HFFc6 (cell line): ENCODE measurements around the gene WRNIP1. TPM values are rescaled to one million over a fixed set of nuclear protein-coding genes. Genes with fewer than 3 reads are reported as not detected.

Experiments used
- DNase-seq: peaks from one replicate; pipeline ENCODE4 v3.0.0-alpha.2; 2018
- H3K27ac Mint-ChIP-seq: 2 replicates; pipeline ENCODE4 v1.8.0; 2020; ENCODE audit warnings: mild to moderate bottlenecking, mixed read lengths
- H3K27me3 Mint-ChIP-seq: 2 replicates; pipeline ENCODE4 v1.8.0; 2021; ENCODE audit warnings: mild to moderate bottlenecking, moderate library complexity, mixed read lengths; ENCODE audit not compliant: insufficient read depth
- H3K36me3 Mint-ChIP-seq: 2 replicates; pipeline ENCODE4 v1.8.0; 2021; ENCODE audit warnings: low read depth, mixed read lengths
- H3K4me1 Mint-ChIP-seq: 2 replicates; pipeline ENCODE4 v1.8.0; 2020; ENCODE audit warnings: low read depth, mixed read lengths
- H3K4me3 Mint-ChIP-seq: 2 replicates; pipeline ENCODE4 v1.8.0; 2020; ENCODE audit warnings: mild to moderate bottlenecking, moderate library complexity, mixed read lengths
- H3K9me3 Mint-ChIP-seq: 2 replicates; pipeline ENCODE4 v1.8.0; 2020; ENCODE audit warnings: mild to moderate bottlenecking, mixed read lengths
- total RNA-seq, 6 experiments: library from RNA; stranded (reverse); fragmentation: NEBNext Ultra II Directional; extraction: Animal tissue kit (Norgen Biotek cat#: 25700); gene quantifications; 2 replicates in 1 of 6; 3 replicates in 5 of 6; pipeline ENCODE4 v1.2.3, GENCODE V29; 2021
- TF ChIP-seq, protein P1 (sequence below): fragments of 200-600 bp; sonication (generic); IDR thresholded peaks from 2 replicates; pipeline ENCODE4 v1.5.0; 2021; ENCODE audit warnings: antibody characterized with exemption, mild to moderate bottlenecking

Gene WRNIP1
- total RNA-seq, 6 experiments from 2014 or later, result 31.9 to 40.4 (median 33.5) TPM

DNA sequence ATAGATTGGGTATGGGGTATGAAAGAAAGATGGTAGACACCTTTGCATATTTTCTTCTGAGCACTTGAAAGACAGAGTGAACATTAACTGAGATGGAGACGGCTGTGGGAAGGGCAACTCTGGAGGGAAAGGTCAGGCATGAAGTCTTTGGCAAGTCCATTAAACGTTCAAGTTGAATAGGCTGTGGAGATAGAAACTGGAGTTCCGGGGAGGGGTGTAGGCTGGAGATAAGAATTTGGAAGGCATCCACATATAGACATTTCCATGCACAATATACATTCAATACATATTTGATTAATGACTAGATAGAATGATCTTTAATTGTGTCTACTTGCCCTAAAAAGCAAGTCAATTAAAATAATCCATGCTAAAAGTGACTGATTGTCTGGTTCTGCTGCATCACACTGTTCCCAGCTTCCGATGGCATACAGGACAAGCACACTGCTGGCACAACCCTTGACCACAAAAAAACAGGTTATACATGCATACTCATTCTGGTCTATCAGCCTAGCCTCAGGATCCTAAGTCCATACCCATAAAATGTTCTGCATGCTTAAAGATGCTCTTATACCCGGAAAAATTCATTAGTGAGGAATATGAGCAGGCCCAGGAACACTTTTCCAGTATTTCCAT is 12.6 kb upstream of the WRNIP1 start:
- no peaks in the 10 kb centered on the region for H3K36me3 Mint-ChIP-seq
- TF ChIP-seq, protein P1, sequence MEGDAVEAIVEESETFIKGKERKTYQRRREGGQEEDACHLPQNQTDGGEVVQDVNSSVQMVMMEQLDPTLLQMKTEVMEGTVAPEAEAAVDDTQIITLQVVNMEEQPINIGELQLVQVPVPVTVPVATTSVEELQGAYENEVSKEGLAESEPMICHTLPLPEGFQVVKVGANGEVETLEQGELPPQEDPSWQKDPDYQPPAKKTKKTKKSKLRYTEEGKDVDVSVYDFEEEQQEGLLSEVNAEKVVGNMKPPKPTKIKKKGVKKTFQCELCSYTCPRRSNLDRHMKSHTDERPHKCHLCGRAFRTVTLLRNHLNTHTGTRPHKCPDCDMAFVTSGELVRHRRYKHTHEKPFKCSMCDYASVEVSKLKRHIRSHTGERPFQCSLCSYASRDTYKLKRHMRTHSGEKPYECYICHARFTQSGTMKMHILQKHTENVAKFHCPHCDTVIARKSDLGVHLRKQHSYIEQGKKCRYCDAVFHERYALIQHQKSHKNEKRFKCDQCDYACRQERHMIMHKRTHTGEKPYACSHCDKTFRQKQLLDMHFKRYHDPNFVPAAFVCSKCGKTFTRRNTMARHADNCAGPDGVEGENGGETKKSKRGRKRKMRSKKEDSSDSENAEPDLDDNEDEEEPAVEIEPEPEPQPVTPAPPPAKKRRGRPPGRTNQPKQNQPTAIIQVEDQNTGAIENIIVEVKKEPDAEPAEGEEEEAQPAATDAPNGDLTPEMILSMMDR, result no peak
- H3K9me3 Mint-ChIP-seq, result no peaks in the 10 kb centered on the region
- no peak overlapping the region for H3K27ac Mint-ChIP-seq
- DNase-seq, result no peak
- no peak overlapping the region for H3K4me3 Mint-ChIP-seq
- peaks cover 12% of the 10 kb centered on the region; the same call in 1 of the 2 replicates for H3K4me1 Mint-ChIP-seq
- H3K27me3 Mint-ChIP-seq, result peaks cover 3% of the 10 kb centered on the region

DNA sequence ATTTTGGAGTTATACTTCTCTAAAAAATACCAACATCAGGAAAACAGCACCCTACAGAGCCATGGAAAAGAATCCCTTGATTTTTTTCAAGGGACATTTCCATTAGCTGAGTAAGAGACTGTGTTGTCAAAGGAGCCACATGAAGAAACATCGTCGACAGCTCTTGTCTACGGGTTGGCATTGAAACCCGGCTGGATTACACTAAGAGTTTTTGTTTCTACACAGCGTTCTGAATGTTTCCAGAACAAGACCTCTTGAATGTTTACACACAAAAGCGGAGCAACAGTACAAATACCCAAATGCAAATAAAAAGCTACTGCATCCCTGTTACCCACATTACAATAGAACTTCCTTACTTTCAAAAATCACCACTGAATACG is 12.1 kb upstream of the WRNIP1 start:
- no peaks in the 10 kb centered on the region for H3K36me3 Mint-ChIP-seq
- DNase-seq, result no peak
- TF ChIP-seq, protein P1, result no peak
- no peak overlapping the region for H3K27ac Mint-ChIP-seq
- H3K27me3 Mint-ChIP-seq, result peaks cover 3% of the 10 kb centered on the region
- H3K9me3 Mint-ChIP-seq, result no peaks in the 10 kb centered on the region
- peaks cover 12% of the 10 kb centered on the region; the same call in 1 of the 2 replicates for H3K4me1 Mint-ChIP-seq
- no peak overlapping the region for H3K4me3 Mint-ChIP-seq

DNA sequence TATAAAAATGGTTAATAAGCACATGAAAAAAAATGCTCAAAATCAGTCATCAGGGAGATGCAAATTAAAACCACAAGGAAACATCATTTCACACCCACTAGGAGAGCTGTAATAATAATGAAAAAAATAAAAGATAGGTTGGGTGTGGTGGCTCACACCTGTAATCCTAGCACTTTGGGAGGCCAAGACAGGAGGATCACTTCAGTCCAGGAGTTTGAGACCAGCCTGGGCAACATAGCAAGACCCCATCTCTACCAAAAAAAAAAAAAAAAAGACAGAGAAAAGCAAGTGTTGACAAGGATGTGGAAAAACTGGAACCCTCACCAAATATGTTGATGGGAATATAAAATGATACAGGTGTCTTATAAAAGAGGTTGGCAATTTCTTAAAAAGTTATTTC is 11.4 kb upstream of the WRNIP1 start:
- no peak overlapping the region for H3K27ac Mint-ChIP-seq
- H3K27me3 Mint-ChIP-seq, result peaks cover 3% of the 10 kb centered on the region
- H3K36me3 Mint-ChIP-seq, result no peaks in the 10 kb centered on the region
- H3K4me3 Mint-ChIP-seq, result no peak overlapping the region
- DNase-seq, result no peak
- peaks cover 12% of the 10 kb centered on the region; the same call in 1 of the 2 replicates for H3K4me1 Mint-ChIP-seq
- TF ChIP-seq, protein P1, result no peak
- no peaks in the 10 kb centered on the region for H3K9me3 Mint-ChIP-seq

DNA sequence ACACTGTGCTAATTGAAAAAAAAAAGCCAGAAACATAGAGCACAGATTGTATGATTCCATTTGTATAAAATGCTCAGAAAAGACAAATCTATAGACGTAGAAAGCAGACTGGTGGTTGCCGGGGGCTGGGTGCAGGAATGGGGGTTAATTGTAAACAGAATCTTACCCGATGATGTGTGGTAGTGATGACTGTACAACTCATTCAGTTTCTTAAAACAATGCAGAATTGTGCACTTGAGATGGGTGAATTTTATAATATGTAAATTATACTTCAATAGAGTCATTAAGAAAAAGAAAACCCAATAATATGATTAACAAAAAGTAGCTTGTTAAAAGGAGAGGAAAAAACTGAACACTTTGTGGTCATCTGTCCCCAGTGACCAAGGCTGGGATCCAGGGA is 10.8 kb upstream of the WRNIP1 start:
- TF ChIP-seq, protein P1, result no peak
- no peaks in the 10 kb centered on the region for H3K36me3 Mint-ChIP-seq
- H3K27me3 Mint-ChIP-seq, result peaks cover 3% of the 10 kb centered on the region
- H3K4me3 Mint-ChIP-seq, result no peak overlapping the region
- H3K9me3 Mint-ChIP-seq, result no peaks in the 10 kb centered on the region
- H3K4me1 Mint-ChIP-seq, result peaks cover 12% of the 10 kb centered on the region; the same call in 1 of the 2 replicates
- no peak for DNase-seq
- H3K27ac Mint-ChIP-seq, result no peak overlapping the region

DNA sequence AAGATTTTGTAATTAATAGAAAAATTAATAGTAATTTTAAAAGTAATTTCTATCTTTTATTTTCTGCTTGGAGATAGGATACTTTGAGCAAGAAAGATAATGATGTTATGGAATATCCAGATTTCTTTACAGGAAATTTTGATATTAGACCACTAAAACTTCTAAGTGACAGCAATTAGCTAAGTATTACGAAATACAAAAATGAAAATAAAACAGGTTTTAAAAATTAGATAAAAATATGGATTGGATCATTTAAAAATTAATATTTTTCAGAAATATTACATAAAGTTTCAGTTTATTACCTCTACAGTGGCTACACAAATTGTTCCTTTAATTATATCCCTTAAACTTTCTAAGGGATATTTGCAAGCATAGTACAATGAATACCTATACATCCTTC is 10.3 kb upstream of the WRNIP1 start:
- Mint-ChIP-seq H3K4me1 (peaks cover 8% of the 10 kb centered on the region; the same call in 1 of the 2 replicates), H3K36me3 (no peaks in the 10 kb centered on the region), H3K4me3 (no peak overlapping the region), H3K9me3 (no peaks in the 10 kb centered on the region), H3K27me3 (peaks cover 3% of the 10 kb centered on the region), H3K27ac (no peak overlapping the region)
- TF ChIP-seq, protein P1, result no peak
- no peak for DNase-seq
